ENCODE results near the gene SELENOT.

- no peak for TF ChIP-seq CTCF (IDR thresholded peaks at IDR 0.05)
- no peak for TF ChIP-seq POLR2A (IDR thresholded peaks at IDR 0.05)
Measured at GRCh38 chr3:150639262-150639661, 36.1 kb downstream of the SELENOT start.
